GM12878 (cell line): ENCODE measurements around the gene NEUROG2. TPM values are rescaled to one million over a fixed set of nuclear protein-coding genes. Genes with fewer than 3 reads are reported as not detected.
A peak's percentile ranks its signal among the peaks of the same experiment; 100 is the strongest.

Experiments used
- ATAC-seq: fragments of 200-7000 bp; cut with Tn5 transposase; 3 replicates; pipeline ENCODE4 v1.9.1; 2020; ENCODE audit warnings: mild to moderate bottlenecking, moderate library complexity
- BruUV-seq: library from RNA; stranded (reverse); fragments of 400-500 nt; replicated peaks from 2 replicates; lab custom pipeline; 2021; lab: Mats Ljungman, UMichigan
- CTCF ChIA-PET: fragments of 300-600 bp; sonication (Branson Sonifier 250); formaldehyde crosslinking; extraction: SDS; loops from one replicate; lab custom pipeline; 2021; ENCODE audit warnings: inconsistent platforms; lab: Yijun Ruan, JAX
- POLR2A ChIA-PET: fragments of 350-600 bp; formaldehyde crosslinking; extraction: SDS; loops from one replicate; lab custom pipeline; 2021; ENCODE audit warnings: inconsistent platforms; lab: Charles Lee
- RAD21 ChIA-PET: fragments of 300-600 bp; sonication (Branson Sonifier 250); formaldehyde crosslinking; loops from one replicate; lab custom pipeline; 2023; ENCODE audit warnings: antibody characterized with exemption; ENCODE audit not compliant: unreplicated experiment; lab: Charles Lee
- SMC1A ChIA-PET: fragments of 300-600 bp; sonication (Branson Sonifier 250); formaldehyde crosslinking; loops from one replicate; lab custom pipeline; 2023; ENCODE audit not compliant: unreplicated experiment, uncharacterized antibody; lab: Charles Lee
- DNase-seq: peaks from one replicate; pipeline ENCODE4 v3.0.0-alpha.2; 2011; ENCODE audit warnings: low read depth, low spot score
- FAIRE-seq: peaks from 3 replicates; lab custom pipeline; 2011; peaks lifted over from hg19 to GRCh38; lab: Jason Lieb, UNC
- H2AFZ ChIP-seq: 2 replicates; pipeline ENCODE4 v1.6.0; 2011; ENCODE audit warnings: low read depth, low read length, control low read depth; ENCODE audit not compliant: control insufficient read depth
- H3K27ac ChIP-seq: 2 replicates; pipeline ENCODE4 v1.5.1; 2011; ENCODE audit warnings: control low read depth; ENCODE audit not compliant: control insufficient read depth, insufficient read depth
- H3K27me3 ChIP-seq, 2 experiments: replicated peaks in 1 of 2; 2 replicates each; pipeline versions ENCODE4 v1.6.0 to v1.6.1; 2011; ENCODE audit warnings: low read length in 1 of 2; ENCODE audit not compliant: control insufficient read depth in 2 of 2, insufficient read depth in 2 of 2
- H3K36me3 ChIP-seq, 2 experiments: 2 replicates each; pipeline ENCODE4 v1.5.1; 2011; ENCODE audit warnings: low read length in 1 of 2; ENCODE audit not compliant: control insufficient read depth in 2 of 2, insufficient read depth in 2 of 2
- H3K4me1 ChIP-seq: 2 replicates; pipeline ENCODE4 v1.6.1; 2011; ENCODE audit warnings: mild to moderate bottlenecking, low read length, moderate library complexity, mixed read lengths; ENCODE audit not compliant: control insufficient read depth, insufficient read depth
- H3K4me2 ChIP-seq: 2 replicates; pipeline ENCODE4 v1.6.0; 2011; ENCODE audit warnings: control low read depth; ENCODE audit not compliant: control insufficient read depth, insufficient read depth
- H3K4me3 ChIP-seq: fragments of 200-600 bp; sonication (generic); 2 replicates; pipeline ENCODE4 v1.5.1; 2016
- H3K79me2 ChIP-seq: 2 replicates; pipeline ENCODE4 v1.6.0; 2011; ENCODE audit warnings: low read length; ENCODE audit not compliant: control insufficient read depth, insufficient read depth
- H3K9ac ChIP-seq: 2 replicates; pipeline ENCODE4 v1.8.0; 2011; ENCODE audit warnings: low read length, control low read depth, mixed read lengths; ENCODE audit not compliant: control insufficient read depth, insufficient read depth
- H3K9me3 ChIP-seq: replicated peaks from 3 replicates; pipeline ENCODE4 v1.5.1; 2011; ENCODE audit warnings: mild to moderate bottlenecking, low read length; ENCODE audit not compliant: control insufficient read depth, insufficient read depth
- H4K20me1 ChIP-seq: 2 replicates; pipeline ENCODE4 v1.6.0; 2011; ENCODE audit not compliant: control insufficient read depth, insufficient read depth
- CREM ChIP-seq: IDR thresholded peaks from 2 replicates; pipeline ENCODE4 v1.6.1; 2014; ENCODE audit warnings: antibody characterized with exemption, low read depth
- SPI1 ChIP-seq: IDR thresholded peaks from 2 replicates; pipeline ENCODE4 v1.6.1; 2011; ENCODE audit warnings: low read depth, mild to moderate bottlenecking, low read length, moderate library complexity, borderline replicate concordance; ENCODE audit not compliant: insufficient read depth
- TCF3 ChIP-seq: IDR thresholded peaks from 2 replicates; pipeline ENCODE4 v1.6.1; 2012; ENCODE audit warnings: low read depth, mild to moderate bottlenecking, low read length, borderline replicate concordance; ENCODE audit not compliant: insufficient read depth
- ZZZ3 ChIP-seq: IDR thresholded peaks from 2 replicates; pipeline ENCODE4 v1.6.1; 2011; ENCODE audit warnings: low read depth; ENCODE audit not compliant: control insufficient read depth, insufficient read length
- WGBS: methylation state at CpG from one replicate; pipeline ENCODE4 v1.1.6; 2016; ENCODE audit warnings: low lambda C conversion rate; ENCODE audit not compliant: insufficient replicate concordance, insufficient coverage; ENCODE audit errors: missing lambda C conversion rate; 5-methylcytosine and 5-hydroxymethylcytosine counted together
- in situ Hi-C: fragments of 300-500 bp; cut with MboI; formaldehyde crosslinking; loops from 9 replicates; pipeline ENCODE4 v1.14.3; 2018; ENCODE audit warnings: mixed read lengths
- intact Hi-C: fragments of 100-400 bp; cut with micrococcal nuclease; formaldehyde crosslinking; loops from one replicate; pipeline ENCODE4 v1.14.2; 2022; ENCODE audit not compliant: unreplicated experiment
- polyA plus RNA-seq, 11 experiments: library from polyadenylated mRNA; depleted of rRNA in 4 of 11; unstranded in 6 of 11; stranded (reverse) in 5 of 11; fragments of >200 nt; fragmentation: Nextera tagmentation in 4 of 11; fragmentation: Illumina TruSeq in 1 of 11; extraction: Ambion mirVana in 4 of 11; extraction: Trizol in 1 of 11; gene quantifications; 1 replicate in 1 of 11; 2 replicates in 10 of 11; pipeline versions ENCODE4 v1.2.1 to v1.2.3, GENCODE V29; 2011 to 2016; ENCODE audit warnings: inconsistent platforms in 2 of 11, missing spikeins in 2 of 11, low read depth in 1 of 11
- total RNA-seq, 4 experiments: library from RNA; depleted of rRNA in 3 of 4; stranded (reverse); fragments of >200 nt in 3 of 4; fragmentation: Illumina TruSeq in 1 of 4; extraction: Trizol in 1 of 4; gene quantifications; 2 replicates each; pipeline versions ENCODE4 v1.2.1 to v1.2.3, GENCODE V29; 2013 to 2021

Gene NEUROG2
- total and polyA plus RNA-seq, 10 of the 15 experiments (the other 5 are each of a cell fraction or from before 2014, with no cell fraction given), result 0.53 to 3.3 (median 1.1) TPM

GRCh38 chr4:112521123-112522023, 5.4 kb upstream of the NEUROG2 start:
- ATAC-seq, result no peak
- Histone ChIP-seq H3K4me3 (peak overlapping the region; percentile 35; the same call in 1 of the 2 replicates), H4K20me1 (no peaks in the 10 kb centered on the region), H3K27me3 (no peaks in the 10 kb centered on the region; a peak in 2 of 4 replicates), H3K9ac (no peak overlapping the region; the same call in 1 of the 2 replicates), H3K36me3 (no peaks in the 10 kb centered on the region), H3K79me2 (no peaks in the 10 kb centered on the region), H3K9me3 (no peaks in the 10 kb centered on the region; the same call in 2 of the 3 replicates), H2AFZ (peak overlapping the region; percentile 59), H3K4me2 (peak overlapping the region; percentile 90), H3K27ac (no peak overlapping the region), H3K4me1 (peaks cover 7% of the 10 kb centered on the region)
- 55% methylated on average over 30 of the region's 30 CpGs for WGBS
- TF ChIP-seq TCF3 (0 out of 2 replicates have a peak, but pooled peaks have one; percentile 45), SPI1 (peak; percentile 60; the same call in 1 of the 2 replicates), ZZZ3 (no peak), CREM (0 out of 2 replicates have a peak, but pooled peaks have one; percentile 1)
- intact Hi-C loops, result loop anchor here (2.0 to 5.0 kb wide), 5 partner anchors 239 to 423 kb away; no protein-coding TSS in a partner anchor
- ChIA-PET SMC1A (interaction anchor here (0.9 to 10.6 kb wide), 12 partner anchors 9 to 422 kb away, joined by 3 to 124 read pairs (median 6); no protein-coding TSS in a partner anchor), POLR2A (interaction anchor here (0.6 to 1.0 kb wide), 4 partner anchors 194 to 296 kb away, joined by 3 to 4 read pairs (median 3); no protein-coding TSS in a partner anchor), RAD21 (interaction anchor here (0.5 to 4.2 kb wide), 11 partner anchors 9 to 420 kb away, joined by 3 to 72 read pairs (median 5); no protein-coding TSS in a partner anchor), CTCF (interaction anchor here (1.0 to 13.9 kb wide), 14 partner anchors 9 to 420 kb away, joined by 3 to 221 read pairs (median 4); no protein-coding TSS in a partner anchor)
- in situ Hi-C loops, result loop anchor here (5.0 kb wide), 2 partner anchors 199 to 419 kb away; no protein-coding TSS in a partner anchor
- BruUV-seq, result no TSS peak
- no peak for FAIRE-seq
- DNase-seq, result no peak
